H9 (cell line): Measurements from ENCODE around the gene CDKN2B. TPM values are rescaled to one million over a fixed set of nuclear protein-coding genes. Genes with fewer than 3 reads are reported as not detected.

Experiments used
- DNase-seq: peaks from one replicate; pipeline ENCODE4 v3.0.0-alpha.2; 2017
- H2AFZ ChIP-seq: one replicate; pipeline ENCODE4 v1.6.1; 2013; ENCODE audit warnings: mild to moderate bottlenecking, low read length, control low read depth, moderate library complexity
- H2AK5ac ChIP-seq: 2 replicates; pipeline ENCODE4 v1.6.1; 2013; ENCODE audit warnings: low read length, control low read depth, mixed read lengths; ENCODE audit not compliant: insufficient read length
- H2BK120ac ChIP-seq: one replicate; pipeline ENCODE4 v1.6.1; 2013; ENCODE audit warnings: low read depth, mild to moderate bottlenecking, low read length, control low read depth, inconsistent platforms; ENCODE audit not compliant: poor library complexity, severe bottlenecking
- H2BK12ac ChIP-seq: 2 replicates; pipeline ENCODE4 v1.6.1; 2013; ENCODE audit warnings: low read length, control low read depth, mixed read lengths, low read depth; ENCODE audit not compliant: insufficient read length
- H2BK15ac ChIP-seq: 2 replicates; pipeline ENCODE4 v1.6.1; 2013; ENCODE audit warnings: low read depth, low read length, control low read depth
- H2BK20ac ChIP-seq: one replicate; pipeline ENCODE4 v1.6.1; 2013; ENCODE audit warnings: low read depth, mild to moderate bottlenecking, low read length, control low read depth, inconsistent platforms; ENCODE audit not compliant: poor library complexity, severe bottlenecking
- H2BK5ac ChIP-seq: 2 replicates; pipeline ENCODE4 v1.6.1; 2013; ENCODE audit warnings: low read length, control low read depth, mixed read lengths; ENCODE audit not compliant: insufficient read length
- H3K14ac ChIP-seq: 2 replicates; pipeline ENCODE4 v1.6.1; 2013; ENCODE audit warnings: low read length, control low read depth; ENCODE audit not compliant: insufficient read depth
- H3K18ac ChIP-seq: 2 replicates; pipeline ENCODE4 v1.6.1; 2013; ENCODE audit warnings: low read depth, mild to moderate bottlenecking, mixed read lengths, low read length, control low read depth; ENCODE audit not compliant: insufficient read length
- H3K23ac ChIP-seq: 2 replicates; pipeline ENCODE4 v1.6.1; 2013; ENCODE audit warnings: low read length, control low read depth, mixed read lengths, low read depth; ENCODE audit not compliant: insufficient read length
- H3K23me2 ChIP-seq: 2 replicates; pipeline ENCODE4 v1.6.1; 2013; ENCODE audit warnings: low read depth, mild to moderate bottlenecking, mixed read lengths, low read length, control low read depth; ENCODE audit not compliant: insufficient read length, poor library complexity, severe bottlenecking
- H3K27ac ChIP-seq: 2 replicates; pipeline ENCODE4 v1.5.1; 2013; ENCODE audit warnings: low read length, control low read depth, mixed read lengths, low read depth; ENCODE audit not compliant: insufficient read length
- H3K27me3 ChIP-seq: 2 replicates; pipeline ENCODE4 v1.6.1; 2013; ENCODE audit warnings: low read length, control low read depth, inconsistent platforms; ENCODE audit not compliant: insufficient read depth
- H3K4ac ChIP-seq: 2 replicates; pipeline ENCODE4 v1.6.1; 2013; ENCODE audit warnings: low read depth, mild to moderate bottlenecking, control low read depth, inconsistent platforms, low read length, moderate library complexity
- H3K4me1 ChIP-seq: 2 replicates; pipeline ENCODE4 v1.6.1; 2013; ENCODE audit warnings: low read length, control low read depth, inconsistent platforms; ENCODE audit not compliant: insufficient read depth
- H3K4me2 ChIP-seq: 2 replicates; pipeline ENCODE4 v1.6.1; 2013; ENCODE audit warnings: low read length, control low read depth, mixed read lengths; ENCODE audit not compliant: insufficient read length, insufficient read depth
- H3K56ac ChIP-seq: 2 replicates; pipeline ENCODE4 v1.6.1; 2013; ENCODE audit warnings: low read depth, mild to moderate bottlenecking, mixed read lengths, low read length, control low read depth; ENCODE audit not compliant: insufficient read length
- H3K79me1 ChIP-seq: 2 replicates; pipeline ENCODE4 v1.6.1; 2013; ENCODE audit warnings: low read depth, mild to moderate bottlenecking, moderate library complexity, low read length, control low read depth, inconsistent platforms; ENCODE audit not compliant: insufficient read depth, poor library complexity, severe bottlenecking
- H3K79me2 ChIP-seq: 2 replicates; pipeline ENCODE4 v1.6.1; 2013; ENCODE audit warnings: low read length, control low read depth, inconsistent platforms; ENCODE audit not compliant: insufficient read depth
- H3K9ac ChIP-seq: 2 replicates; pipeline ENCODE4 v1.6.1; 2013; ENCODE audit warnings: low read length, control low read depth, mixed read lengths; ENCODE audit not compliant: insufficient read length; ENCODE audit errors: extremely low read depth
- H3K9me3 ChIP-seq: one replicate; pipeline ENCODE4 v1.6.1; 2013; ENCODE audit warnings: low read depth, low read length, inconsistent platforms; ENCODE audit not compliant: control insufficient read depth
- H3T11ph ChIP-seq: one replicate; pipeline ENCODE4 v1.6.1; 2013; ENCODE audit warnings: mild to moderate bottlenecking, low read length, control low read depth, inconsistent platforms
- H4K20me1 ChIP-seq: one replicate; pipeline ENCODE4 v1.6.1; 2013; ENCODE audit not compliant: control insufficient read depth, insufficient read length, insufficient read depth
- H4K5ac ChIP-seq: 2 replicates; pipeline ENCODE4 v1.6.1; 2013; ENCODE audit warnings: low read depth, mild to moderate bottlenecking, mixed read lengths, low read length, control low read depth; ENCODE audit not compliant: insufficient read length
- H4K8ac ChIP-seq: replicated peaks from 2 replicates; pipeline ENCODE4 v1.6.1; 2013; ENCODE audit warnings: low read length, control low read depth, mixed read lengths, low read depth; ENCODE audit not compliant: insufficient read length
- H4K91ac ChIP-seq: 2 replicates; pipeline ENCODE4 v1.6.1; 2013; ENCODE audit warnings: low read depth, mild to moderate bottlenecking, moderate library complexity, mixed read lengths, low read length, control low read depth; ENCODE audit not compliant: insufficient read length
- H3K27ac Mint-ChIP-seq, 3 experiments: 2 replicates in 2 of 3; 3 replicates in 1 of 3; pipeline ENCODE4 v1.8.0; 2020 to 2021; ENCODE audit warnings: mixed read lengths in 3 of 3, mild to moderate bottlenecking in 1 of 3, moderate library complexity in 1 of 3
- H3K27me3 Mint-ChIP-seq: 2 replicates; pipeline ENCODE4 v1.8.0; 2021; ENCODE audit warnings: low read depth, mild to moderate bottlenecking, moderate library complexity, mixed read lengths
- H3K36me3 Mint-ChIP-seq, 3 experiments: 2 replicates in 2 of 3; 3 replicates in 1 of 3; pipeline ENCODE4 v1.8.0; 2020 to 2021; ENCODE audit warnings: low read depth in 3 of 3, mixed read lengths in 3 of 3; ENCODE audit not compliant: insufficient read depth in 1 of 3
- H3K4me1 Mint-ChIP-seq, 2 experiments: 2 replicates each; pipeline ENCODE4 v1.8.0; 2020; ENCODE audit warnings: mixed read lengths in 2 of 2
- H3K4me3 Mint-ChIP-seq, 2 experiments: 2 replicates in 1 of 2; 3 replicates in 1 of 2; pipeline ENCODE4 v1.8.0; 2020 to 2021; ENCODE audit warnings: mild to moderate bottlenecking in 2 of 2, mixed read lengths in 2 of 2, moderate library complexity in 1 of 2
- H3K9me3 Mint-ChIP-seq, 2 experiments: 2 replicates in 1 of 2; 3 replicates in 1 of 2; pipeline ENCODE4 v1.8.0; 2020; ENCODE audit warnings: mild to moderate bottlenecking in 2 of 2, mixed read lengths in 2 of 2, moderate library complexity in 1 of 2
- CTCF ChIP-seq: fragments of 200-600 bp; sonication (generic); conservative IDR thresholded peaks from 3 replicates; pipeline ENCODE4 v1.8.0; 2021; ENCODE audit warnings: antibody characterized with exemption, mild to moderate bottlenecking
- WGBS: extraction: QIAGEN DNeasy Blood & Tissue Kit; methylation state at CpG from one replicate; pipeline ENCODE4 v1.1.7; 2013; ENCODE audit warnings: missing lambda C conversion rate, low lambda C conversion rate, mixed read lengths; ENCODE audit not compliant: insufficient read length; ENCODE audit errors: extremely low coverage; 5-methylcytosine and 5-hydroxymethylcytosine counted together
- total RNA-seq: library from RNA; stranded (reverse); gene quantifications from 2 replicates; pipeline ENCODE4 v1.2.1, GENCODE V29; 2021

CDKN2B gene
- total RNA-seq, 1 experiment from 2014 or later: 0.13 TPM

GRCh38 chr9:22022396-22022795, 13.3 kb upstream of the CDKN2B start:
- Histone ChIP-seq H3K14ac (no peak overlapping the region), H3K4me2 (no peak overlapping the region), H3K23ac (no peak overlapping the region), H3K27me3 (no peaks in the 10 kb centered on the region), H2AK5ac (no peak overlapping the region), H3K9me3 (no peaks in the 10 kb centered on the region), H3K79me1 (no peaks in the 10 kb centered on the region), H3K9ac (no peak overlapping the region), H3K4ac (no peak overlapping the region), H2BK5ac (no peak overlapping the region), H3K56ac (no peak overlapping the region), H3K4me1 (no peaks in the 10 kb centered on the region), H3K18ac (no peak overlapping the region), H2BK15ac (no peak overlapping the region), H3K23me2 (no peaks in the 10 kb centered on the region), H4K8ac (no peak overlapping the region), H4K91ac (no peak overlapping the region), H4K20me1 (no peaks in the 10 kb centered on the region), H2BK12ac (no peak overlapping the region), H3T11ph (no peak overlapping the region), H2BK20ac (no peak overlapping the region), H4K5ac (no peak overlapping the region), H2AFZ (no peak overlapping the region), H3K27ac (no peak overlapping the region), H2BK120ac (no peak overlapping the region), H3K79me2 (no peaks in the 10 kb centered on the region)
- Mint-ChIP-seq H3K27me3 (peaks cover 6% of the 10 kb centered on the region), H3K27ac (no peak overlapping the region), H3K4me1 (peaks cover 0 to 2% of the 10 kb centered on the region in 2 experiments; a peak in 1 of 4 replicates), H3K9me3 (no peaks in the 10 kb centered on the region; a peak in 3 of 5 replicates), H3K36me3 (no peaks in the 10 kb centered on the region), H3K4me3 (no peak overlapping the region)
- no peak for TF ChIP-seq CTCF
- DNase-seq: no peak
- WGBS: no CpG with 5 or more reads among the region's 3 CpGs
